ENCODE measurements around the gene VASH2.

- TF ChIP-seq, protein P1, sequence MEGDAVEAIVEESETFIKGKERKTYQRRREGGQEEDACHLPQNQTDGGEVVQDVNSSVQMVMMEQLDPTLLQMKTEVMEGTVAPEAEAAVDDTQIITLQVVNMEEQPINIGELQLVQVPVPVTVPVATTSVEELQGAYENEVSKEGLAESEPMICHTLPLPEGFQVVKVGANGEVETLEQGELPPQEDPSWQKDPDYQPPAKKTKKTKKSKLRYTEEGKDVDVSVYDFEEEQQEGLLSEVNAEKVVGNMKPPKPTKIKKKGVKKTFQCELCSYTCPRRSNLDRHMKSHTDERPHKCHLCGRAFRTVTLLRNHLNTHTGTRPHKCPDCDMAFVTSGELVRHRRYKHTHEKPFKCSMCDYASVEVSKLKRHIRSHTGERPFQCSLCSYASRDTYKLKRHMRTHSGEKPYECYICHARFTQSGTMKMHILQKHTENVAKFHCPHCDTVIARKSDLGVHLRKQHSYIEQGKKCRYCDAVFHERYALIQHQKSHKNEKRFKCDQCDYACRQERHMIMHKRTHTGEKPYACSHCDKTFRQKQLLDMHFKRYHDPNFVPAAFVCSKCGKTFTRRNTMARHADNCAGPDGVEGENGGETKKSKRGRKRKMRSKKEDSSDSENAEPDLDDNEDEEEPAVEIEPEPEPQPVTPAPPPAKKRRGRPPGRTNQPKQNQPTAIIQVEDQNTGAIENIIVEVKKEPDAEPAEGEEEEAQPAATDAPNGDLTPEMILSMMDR (conservative IDR thresholded peaks at IDR 0.05 in 1 of 2, IDR thresholded peaks at IDR 0.05 in 1 of 2; ENCODE audit: low read depth in 1 of 2, low read length in 2 of 2): peak; percentile 22 to 59
- no peak for TF ChIP-seq EZH2 (IDR thresholded peaks at IDR 0.05; ENCODE audit: low read length, missing control alignments)
Observed at GRCh38 chr1:212967801-212968200, 17.5 kb downstream of the VASH2 start.

All from fibroblast of lung (primary cell).